ENCODE data around the gene KMT2D. TPM values are rescaled to one million over a fixed set of nuclear protein-coding genes. Genes with fewer than 3 reads are reported as not detected.

Gene KMT2D
- total and polyA plus RNA-seq, 11 donors: 32.5 to 82.7 (median 49.7) TPM

DNA sequence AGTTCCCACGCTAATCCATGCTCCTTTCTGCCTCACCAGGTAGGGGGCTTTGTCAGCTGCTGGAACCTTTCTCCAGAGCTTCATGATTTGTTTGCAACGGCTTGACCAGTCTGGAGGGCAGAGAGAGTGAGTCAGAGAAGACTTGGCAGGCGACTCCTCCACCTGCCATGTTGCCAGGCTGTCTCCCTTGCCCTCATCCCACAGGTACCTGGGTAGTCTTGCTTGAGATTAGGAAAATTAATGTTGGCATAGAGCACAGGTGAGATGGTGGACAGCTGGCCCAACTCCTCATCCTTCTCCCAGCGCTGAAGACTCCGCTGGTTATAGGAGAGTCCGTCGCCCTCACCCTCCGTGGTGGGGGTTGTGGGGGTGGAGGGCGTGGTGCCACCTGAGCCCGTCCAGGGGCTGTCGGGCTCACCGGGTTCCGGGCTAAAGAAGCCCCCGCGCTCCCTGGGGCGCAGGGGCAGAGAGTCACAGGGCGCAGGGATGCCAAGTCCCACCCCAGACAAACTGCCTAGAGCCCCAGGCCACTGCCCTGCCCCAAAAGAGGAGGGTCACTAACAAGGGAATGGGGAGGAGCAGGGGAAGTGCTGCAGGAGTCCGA lies 18.6 kb downstream of the KMT2D start:
- WGBS, 4 donors: 90 to 93% (median 91%) methylated on average over 18 of the region's 18 CpGs
- no peak for ATAC-seq
- intact Hi-C loops (cut with DNase I): no loop called here

DNA sequence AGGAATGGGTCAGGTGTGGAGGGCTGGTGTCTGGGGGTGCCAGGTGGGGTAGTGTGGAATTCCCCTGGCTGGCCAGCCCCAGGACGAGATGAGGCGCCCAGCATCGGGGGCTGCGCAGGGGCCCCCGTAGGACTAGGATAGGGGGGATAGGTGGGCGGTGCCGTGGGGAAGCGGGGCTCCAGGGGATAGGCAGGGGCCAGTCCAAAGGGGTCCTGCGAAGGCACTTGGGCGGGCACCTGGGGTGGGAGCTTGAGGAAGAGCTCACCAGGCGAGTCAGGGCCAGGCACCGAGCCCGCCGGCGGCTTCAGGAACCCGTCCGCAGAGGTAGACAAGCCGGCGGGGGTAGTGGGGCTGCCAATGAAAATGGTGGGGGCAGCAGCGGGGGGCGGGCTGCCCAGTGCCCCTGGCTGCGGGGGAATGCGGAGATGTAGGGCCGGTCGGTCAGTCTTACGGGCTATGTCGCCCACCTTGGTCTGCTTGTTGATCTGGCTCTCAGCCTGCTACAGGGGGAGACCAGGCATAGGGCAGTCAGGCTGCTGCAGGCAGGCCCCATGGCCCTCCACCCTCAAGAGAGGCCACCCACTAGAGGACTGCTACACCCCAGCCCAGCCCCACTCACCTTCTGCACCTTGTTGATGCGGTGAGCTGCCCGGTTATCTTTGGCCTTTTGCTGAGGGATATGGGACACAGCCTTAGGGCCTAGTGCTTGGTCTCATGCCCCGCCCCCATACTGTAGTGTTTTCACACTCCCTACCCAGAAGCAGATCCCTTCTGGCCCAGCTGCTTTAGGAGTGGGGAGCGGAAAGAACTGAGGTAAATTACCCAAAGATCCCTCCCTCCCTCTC lies 19.3 kb downstream of the KMT2D start:
- no peak for ATAC-seq
- TF ChIP-seq POLR2A (IDR thresholded peaks at IDR 0.05): no peak
- TF ChIP-seq, protein P1, sequence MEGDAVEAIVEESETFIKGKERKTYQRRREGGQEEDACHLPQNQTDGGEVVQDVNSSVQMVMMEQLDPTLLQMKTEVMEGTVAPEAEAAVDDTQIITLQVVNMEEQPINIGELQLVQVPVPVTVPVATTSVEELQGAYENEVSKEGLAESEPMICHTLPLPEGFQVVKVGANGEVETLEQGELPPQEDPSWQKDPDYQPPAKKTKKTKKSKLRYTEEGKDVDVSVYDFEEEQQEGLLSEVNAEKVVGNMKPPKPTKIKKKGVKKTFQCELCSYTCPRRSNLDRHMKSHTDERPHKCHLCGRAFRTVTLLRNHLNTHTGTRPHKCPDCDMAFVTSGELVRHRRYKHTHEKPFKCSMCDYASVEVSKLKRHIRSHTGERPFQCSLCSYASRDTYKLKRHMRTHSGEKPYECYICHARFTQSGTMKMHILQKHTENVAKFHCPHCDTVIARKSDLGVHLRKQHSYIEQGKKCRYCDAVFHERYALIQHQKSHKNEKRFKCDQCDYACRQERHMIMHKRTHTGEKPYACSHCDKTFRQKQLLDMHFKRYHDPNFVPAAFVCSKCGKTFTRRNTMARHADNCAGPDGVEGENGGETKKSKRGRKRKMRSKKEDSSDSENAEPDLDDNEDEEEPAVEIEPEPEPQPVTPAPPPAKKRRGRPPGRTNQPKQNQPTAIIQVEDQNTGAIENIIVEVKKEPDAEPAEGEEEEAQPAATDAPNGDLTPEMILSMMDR (IDR thresholded peaks at IDR 0.05): no peak
- DNase-seq: peak in 2 of 5 donors; percentile 20 to 25
- Histone ChIP-seq H3K36me3 (peaks cover 0 to 100% (median 98%) of the 10 kb centered on the region in 9 donors), H3K27ac (no peak overlapping the region), H3K27me3 (no peaks in the 10 kb centered on the region), H3K9me3 (no peaks in the 10 kb centered on the region), H3K4me3 (no peak overlapping the region), H3K4me1 (peaks cover 0 to 4% (median 0%) of the 10 kb centered on the region in 12 donors)
- 93 to 95% (median 94%) methylated on average over 24 to 31 of the region's 31 CpGs for WGBS, 4 donors
- intact Hi-C loops (cut with DNase I): no loop called here

More for the DNA sequence above, 18.6 kb downstream of the KMT2D start:
- peaks cover 0 to 5% (median 0%) of the 10 kb centered on the region in 12 donors for H3K4me1 ChIP-seq
- H3K27ac ChIP-seq: no peak overlapping the region
- peaks cover 0 to 100% (median 100%) of the 10 kb centered on the region in 9 donors for H3K36me3 ChIP-seq
- TF ChIP-seq, protein P1 (IDR thresholded peaks at IDR 0.05): no peak
- no peak for TF ChIP-seq POLR2A (IDR thresholded peaks at IDR 0.05)
- no peak for DNase-seq
- no peaks in the 10 kb centered on the region for H3K9me3 ChIP-seq
- no peak overlapping the region for H3K4me3 ChIP-seq
- H3K27me3 ChIP-seq: no peaks in the 10 kb centered on the region

DNA sequence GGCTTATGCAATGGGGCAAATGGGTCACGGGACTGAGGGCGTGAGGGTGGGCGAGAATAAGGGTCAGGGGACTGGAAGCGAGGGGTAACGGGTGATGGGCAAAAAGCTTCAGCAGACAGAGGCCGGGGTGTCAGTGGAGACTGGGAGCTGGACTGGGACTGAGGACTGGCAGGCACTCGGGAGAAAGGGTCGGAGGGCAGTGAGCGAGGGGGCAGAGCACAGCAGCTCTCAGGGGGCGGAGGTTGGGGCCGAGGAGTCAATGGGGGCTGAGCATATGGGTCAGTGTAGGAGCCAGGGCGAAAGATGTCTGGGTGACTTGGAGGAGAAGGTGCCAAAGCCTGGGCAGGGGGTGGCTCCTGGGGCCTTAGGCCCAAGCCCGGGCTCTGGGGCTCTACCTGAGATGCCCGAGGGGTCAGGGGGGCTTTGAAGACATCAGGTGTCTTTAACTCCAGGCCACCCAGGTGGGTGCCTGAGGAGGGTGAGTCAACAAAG lies 20.2 kb downstream of the KMT2D start:
- no peak for ATAC-seq
- H3K9me3 ChIP-seq: no peaks in the 10 kb centered on the region
- peaks cover 0 to 99% (median 95%) of the 10 kb centered on the region in 9 donors for H3K36me3 ChIP-seq
- no peak for TF ChIP-seq POLR2A (IDR thresholded peaks at IDR 0.05)
- TF ChIP-seq, protein P1 (IDR thresholded peaks at IDR 0.05): no peak
- H3K4me3 ChIP-seq: no peak overlapping the region
- no peak for DNase-seq
- intact Hi-C loops (cut with DNase I): no loop called here
- H3K27ac ChIP-seq: no peak overlapping the region
- H3K27me3 ChIP-seq: no peaks in the 10 kb centered on the region
- H3K4me1 ChIP-seq: peaks cover 0 to 4% (median 0%) of the 10 kb centered on the region in 12 donors
- 93 to 95% (median 93%) methylated on average over 14 of the region's 14 CpGs for WGBS, 4 donors
